Measurements from ENCODE around the gene GPRIN1.

GRCh38 chr5:176601901-176602482 lies 8.0 kb downstream of the GPRIN1 start:
- TF ChIP-seq AEBP2 (tag by site-specific recombination; IDR thresholded peaks at IDR 0.05; ENCODE audit: borderline replicate concordance) (no peak), ZBTB10 (tag by site-specific recombination; IDR thresholded peaks at IDR 0.05) (no peak), ZBTB1 (tag by site-specific recombination; IDR thresholded peaks at IDR 0.05) (no peak)
